HG02973 (cell line): Measurements from ENCODE around the gene ABHD1.

ENCODE experiments used
- ATAC-seq: cut with Tn5 transposase; IDR thresholded peaks from one replicate; pipeline ENCODE4 v1.9.1; 2021; ENCODE audit warnings: moderate library complexity; ENCODE audit not compliant: unreplicated experiment

Gene ABHD1

GRCh38 chr2:27086724-27087593 is 36.7 kb upstream of the ABHD1 start, which contains the start of gene KHK:
Gene KHK (plus strand): TSS chr2:27086772. CDS start chr2:27087260, 488 bp downstream.
- ATAC-seq = peak; percentile 10

- ATAC-seq = no peak
Observed at GRCh38 chr2:27087823-27088410, 35.7 kb upstream of the ABHD1 start.

- no peak for ATAC-seq
Observed at GRCh38 chr2:27088634-27089033, 35.0 kb upstream of the ABHD1 start.

- ATAC-seq = no peak
Observed at GRCh38 chr2:27089111-27089954, 34.3 kb upstream of the ABHD1 start.

GRCh38 chr2:27091746-27092695 is 31.6 kb upstream of the ABHD1 start:
- ATAC-seq = no peak

- no peak for ATAC-seq
Observed at GRCh38 chr2:27092696-27093429, 30.8 kb upstream of the ABHD1 start.

- ATAC-seq = no peak
Observed at GRCh38 chr2:27093430-27094352, 29.9 kb upstream of the ABHD1 start.

- no peak for ATAC-seq
Observed at GRCh38 chr2:27094353-27094984, 29.1 kb upstream of the ABHD1 start.

GRCh38 chr2:27095427-27095744 is 28.2 kb upstream of the ABHD1 start:
- ATAC-seq = no peak

- ATAC-seq = no peak
Observed at GRCh38 chr2:27095745-27096651, 27.6 kb upstream of the ABHD1 start.

- no peak for ATAC-seq
Observed at GRCh38 chr2:27096748-27097297, 26.8 kb upstream of the ABHD1 start.

GRCh38 chr2:27097341-27097740 is 26.3 kb upstream of the ABHD1 start:
- ATAC-seq = no peak

GRCh38 chr2:27099334-27099955 is 24.2 kb upstream of the ABHD1 start:
- ATAC-seq = no peak

- no peak for ATAC-seq
Observed at GRCh38 chr2:27100036-27100435, 23.6 kb upstream of the ABHD1 start.

- no peak for ATAC-seq
Observed at GRCh38 chr2:27102329-27102728, 21.3 kb upstream of the ABHD1 start.

GRCh38 chr2:27105981-27106380 is 17.6 kb upstream of the ABHD1 start:
- ATAC-seq = no peak

- no peak for ATAC-seq
Observed at GRCh38 chr2:27108221-27108620, 15.4 kb upstream of the ABHD1 start.
